Sciatic nerve (tissue), 2 donors: ENCODE data around the gene HCST. TPM values are rescaled to one million over a fixed set of nuclear protein-coding genes. Genes with fewer than 3 reads are reported as not detected.
"Not testable (repeated sequence)": the region's sequence is repeated elsewhere in the genome, so short reads cannot be mapped to it uniquely, and the experiment has no call there.

Experiments used
- ATAC-seq: fragments of 200-7000 bp; cut with Tn5 transposase; one replicate; pipeline ENCODE4 v1.9.1; 2020; ENCODE audit warnings: mild to moderate bottlenecking, moderate library complexity
- DNase-seq: peaks from one replicate; pipeline ENCODE4 v3.0.0-alpha.2; 2020; ENCODE audit warnings: low spot score
- intact Hi-C: fragments of 100-400 bp; cut with DNase I; formaldehyde crosslinking; loops from one replicate; pipeline ENCODE4 v1.14.2; 2022
- total RNA-seq: library from RNA; stranded (reverse); fragmentation: NEBNext Ultra II Directional; extraction: Animal tissue kit (Norgen Biotek cat#: 25700); gene quantifications from one replicate; pipeline ENCODE4 v1.2.1, GENCODE V29; 2021
- donor health status: DM: no; HTN: no; CAD: no.
- donor health status: DM: no; HTN: no; CAD: no.

The HCST gene
- total RNA-seq, 1 donor from 2014 or later: 14.3 TPM

- intact Hi-C loops: no loop called here
- no peak for DNase-seq
Measured at GRCh38 chr19:35901055-35901644, 1.2 kb upstream of the HCST start.

DNA sequence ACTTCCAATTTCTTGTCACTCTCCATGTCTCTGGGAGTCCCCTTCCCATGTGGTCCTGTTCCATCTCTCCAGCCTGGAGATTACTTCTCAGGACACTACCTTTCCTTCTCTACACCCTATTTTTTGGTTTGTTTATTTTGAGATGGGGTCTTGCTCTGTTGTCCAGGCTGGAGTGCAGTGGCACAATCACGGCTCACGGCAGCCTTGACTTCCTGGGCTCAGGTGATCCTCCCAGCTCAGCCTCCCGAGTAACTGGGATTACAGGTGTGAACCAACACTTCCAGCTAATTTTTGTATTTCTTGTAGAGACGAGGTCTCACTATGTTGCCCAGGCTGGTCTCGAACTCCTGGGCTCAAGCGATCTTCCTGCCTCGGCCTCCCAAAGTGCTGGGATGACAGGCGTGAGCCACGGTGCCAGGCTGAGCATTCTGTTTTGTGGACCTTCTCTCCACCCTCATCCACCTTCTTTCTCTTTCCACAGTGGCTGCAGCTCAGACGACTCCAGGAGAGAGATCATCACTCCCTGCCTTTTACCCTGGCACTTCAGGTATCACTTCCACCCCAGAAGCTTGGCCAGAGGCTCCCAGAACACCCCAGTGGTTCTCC, 644 bp downstream of the HCST start:
- ATAC-seq (no peak), DNase-seq (no peak)
- intact Hi-C loops: no loop called here

More at GRCh38 chr19:35901055-35901644, 1.2 kb upstream of the HCST start:
- no peak for ATAC-seq

GRCh38 chr19:35903550-35904179, 1.3 kb downstream of the HCST start:
- intact Hi-C loops: no loop called here
- DNase-seq: peak; percentile 84
- ATAC-seq: peak; percentile 42

- DNase-seq: no peak
- ATAC-seq: no peak
- intact Hi-C loops: no loop called here
Measured at GRCh38 chr19:35904311-35905068, 2.2 kb downstream of the HCST start.

DNA sequence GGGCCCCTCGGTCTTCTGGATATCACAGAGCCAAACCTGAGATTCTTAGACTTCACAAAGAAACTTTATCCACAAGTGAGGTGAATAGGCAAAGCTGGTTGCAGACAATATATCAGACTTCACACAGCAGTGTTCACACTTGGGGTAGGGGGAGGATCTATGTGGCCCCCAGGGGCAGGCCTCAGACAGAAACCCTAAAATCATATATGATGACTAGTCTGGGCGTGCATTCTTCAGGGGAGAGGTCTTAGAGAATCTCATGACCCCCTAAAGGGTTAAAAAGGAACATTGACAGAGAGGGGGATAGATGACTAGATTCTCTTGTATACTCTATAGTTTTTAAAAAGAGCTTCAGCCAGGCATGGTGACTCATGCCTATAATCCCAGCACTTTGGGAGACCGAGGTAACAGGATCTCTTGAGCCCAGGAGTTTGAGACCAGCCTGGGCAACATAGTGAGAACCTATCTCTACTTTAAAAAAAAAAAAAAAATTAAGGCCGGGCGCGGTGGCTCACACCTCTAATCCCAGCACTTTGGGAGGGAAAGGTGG, 2.9 kb downstream of the HCST start:
- intact Hi-C loops: no loop called here
- ATAC-seq: no peak
- DNase-seq: no peak

GRCh38 chr19:35907377-35907745, 5.0 kb downstream of the HCST start:
- DNase-seq (no peak), ATAC-seq (no peak)
- intact Hi-C loops: no loop called here

GRCh38 chr19:35908010-35908441, 5.7 kb downstream of the HCST start, which contains the start of gene TYROBP:
Gene TYROBP, minus strand, starts transcription at chr19:35908295. Its CDS starts 67 bp downstream, at chr19:35908228.
- peak; percentile 39 for ATAC-seq
- intact Hi-C loops: no loop called here
- DNase-seq: no peak

DNA sequence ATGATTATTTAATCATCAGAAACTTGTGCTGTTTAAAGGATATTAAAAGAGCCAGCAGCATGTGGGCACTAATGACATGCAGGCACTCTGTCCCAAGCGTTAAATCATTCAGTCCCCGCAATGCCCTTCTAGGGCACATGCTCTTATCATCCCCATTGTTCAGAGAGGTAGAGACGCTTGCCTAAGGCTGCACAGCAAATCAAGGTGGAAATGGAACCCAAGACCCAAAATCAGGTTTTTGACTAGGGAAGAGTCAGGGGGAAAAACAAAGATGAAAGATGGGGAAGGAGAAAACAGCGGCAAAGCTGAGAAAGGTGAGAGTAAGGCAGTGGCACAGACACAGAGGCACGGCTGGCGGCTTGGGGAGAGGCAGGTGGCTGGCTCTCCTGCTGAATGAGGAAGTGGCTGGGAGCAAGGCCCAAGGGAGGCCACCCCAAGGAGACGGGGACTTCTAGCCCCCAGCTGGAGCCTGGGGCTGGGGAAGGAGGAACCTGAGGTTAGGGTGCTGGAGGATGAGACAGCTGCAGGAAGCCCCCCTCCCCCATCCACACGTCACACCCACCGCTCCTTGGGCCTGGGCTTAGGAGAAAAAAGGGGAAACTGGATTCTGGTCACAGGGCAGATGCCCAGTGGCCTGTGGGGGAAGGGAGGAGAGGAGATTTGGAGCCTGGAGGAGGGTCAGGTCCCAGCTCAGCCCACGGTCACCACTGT, 6.8 kb downstream of the HCST start:
- DNase-seq (peak; percentile 82), ATAC-seq (peak; percentile 92)
- intact Hi-C loops: no loop called here

GRCh38 chr19:35909684-35910035, 7.3 kb downstream of the HCST start:
- intact Hi-C loops: no loop called here
- ATAC-seq: no peak

GRCh38 chr19:35910355-35910754, 8.0 kb downstream of the HCST start:
- DNase-seq, ATAC-seq, intact Hi-C loops: not testable (repeated sequence)

More at GRCh38 chr19:35909684-35910035, 7.3 kb downstream of the HCST start:
- no peak for DNase-seq

DNA sequence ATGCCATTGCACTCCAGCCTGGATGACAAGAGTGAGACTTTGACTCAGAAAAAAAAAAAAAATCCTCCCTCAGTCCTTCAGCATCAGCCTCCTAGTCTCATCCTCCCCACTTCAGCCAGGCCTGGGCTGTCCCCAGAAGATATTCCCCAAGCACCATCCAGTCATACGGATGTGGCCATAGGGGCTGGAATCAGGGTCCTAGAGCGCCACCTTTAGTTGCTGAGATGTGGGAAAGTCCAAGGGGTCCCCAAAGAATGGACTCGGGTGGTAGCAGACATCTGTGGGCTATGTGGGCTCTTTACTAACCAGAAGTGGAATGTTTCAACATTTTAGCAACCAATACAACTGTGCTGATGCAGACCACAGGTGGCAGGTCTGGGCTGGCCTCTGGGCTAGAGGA, 8.8 kb downstream of the HCST start:
- DNase-seq: no peak
- ATAC-seq: no peak
- intact Hi-C loops: no loop called here

- DNase-seq (no peak), ATAC-seq (no peak)
- intact Hi-C loops: no loop called here
Measured at GRCh38 chr19:35911790-35912189, 9.5 kb downstream of the HCST start.

DNA sequence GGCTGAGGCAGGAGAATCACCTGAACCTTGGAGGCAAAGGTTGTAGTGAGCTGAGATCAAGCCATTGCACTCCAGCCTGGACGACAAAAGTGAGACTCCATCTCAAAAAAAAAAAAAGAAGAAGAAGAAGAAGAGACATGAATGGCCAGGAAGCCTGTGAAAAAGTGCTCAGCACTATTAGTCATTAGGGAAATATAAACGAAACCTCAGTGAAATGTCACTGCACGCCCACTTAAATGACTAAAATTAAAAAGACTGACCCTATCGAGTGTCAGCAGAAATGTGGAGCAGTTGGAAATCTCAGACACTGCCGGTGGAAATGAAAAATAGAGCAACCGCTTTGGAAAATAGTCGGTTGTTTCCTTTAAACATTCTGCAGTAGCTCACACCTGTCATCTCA, 11.3 kb downstream of the HCST start:
- DNase-seq: no peak
- intact Hi-C loops: no loop called here
- ATAC-seq: no peak

DNA sequence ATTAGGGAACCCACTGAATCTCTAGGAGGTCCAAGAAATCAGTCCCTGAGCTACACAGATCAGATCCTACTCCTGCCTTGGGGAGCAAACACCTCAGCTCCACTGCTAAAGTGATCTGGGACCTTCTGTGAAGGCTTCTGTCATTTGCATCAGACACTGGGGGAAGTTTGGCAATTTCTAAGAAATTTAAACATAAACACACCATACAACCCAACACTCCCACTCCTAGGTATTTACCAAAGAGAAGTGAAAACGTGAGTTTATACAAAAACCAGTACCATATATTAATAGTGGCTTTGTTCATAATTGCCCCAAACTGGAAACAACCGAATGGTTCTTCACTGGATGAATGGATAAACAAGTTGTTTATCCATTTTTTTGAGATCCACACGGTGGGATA, 13.1 kb downstream of the HCST start:
- intact Hi-C loops: no loop called here
- ATAC-seq (no peak), DNase-seq (no peak)

- no peak for DNase-seq
- intact Hi-C loops: no loop called here
- no peak for ATAC-seq
Measured at GRCh38 chr19:35919306-35919705, 17.0 kb downstream of the HCST start.

DNA sequence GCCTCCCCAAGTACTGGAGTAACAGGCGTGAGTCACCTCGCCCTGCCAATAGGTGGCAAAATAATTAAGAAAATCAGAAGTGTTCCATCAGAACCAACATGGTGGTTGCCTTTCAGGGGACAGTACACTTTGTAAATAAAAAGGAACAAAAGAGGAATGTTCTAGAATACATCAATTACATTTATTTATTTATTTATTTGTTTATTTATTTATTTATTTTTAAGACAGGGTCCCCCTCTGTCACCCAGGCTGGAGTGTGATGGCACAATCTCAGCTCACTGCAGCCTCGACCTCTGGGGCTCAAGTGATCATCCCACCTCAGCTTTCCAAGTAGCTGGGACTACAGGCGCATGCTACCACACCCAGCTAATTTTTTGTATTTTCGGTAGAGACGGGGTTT, 18.7 kb downstream of the HCST start:
- intact Hi-C loops: no loop called here
- no peak for ATAC-seq
- no peak for DNase-seq

DNA sequence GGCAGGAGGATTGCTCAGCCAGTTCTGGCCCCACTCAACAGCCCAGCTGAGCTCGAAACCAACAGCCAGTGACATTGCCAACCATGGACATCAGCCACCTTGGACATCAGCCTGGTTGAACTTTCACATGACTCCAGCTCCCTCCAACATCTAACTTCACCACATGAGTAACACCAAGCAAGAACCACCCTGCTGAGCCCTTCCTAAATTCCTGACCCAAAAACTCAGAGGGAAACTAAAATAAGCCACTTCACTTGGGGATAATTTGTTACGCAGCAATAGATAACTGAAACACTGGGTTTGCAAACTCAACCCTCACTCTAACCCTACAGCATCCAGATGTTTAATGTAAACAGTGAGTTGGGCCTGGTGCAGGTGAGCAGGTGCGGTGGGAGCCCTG, 23.2 kb downstream of the HCST start:
- DNase-seq (no peak), ATAC-seq (no peak)
- intact Hi-C loops: no loop called here

DNA sequence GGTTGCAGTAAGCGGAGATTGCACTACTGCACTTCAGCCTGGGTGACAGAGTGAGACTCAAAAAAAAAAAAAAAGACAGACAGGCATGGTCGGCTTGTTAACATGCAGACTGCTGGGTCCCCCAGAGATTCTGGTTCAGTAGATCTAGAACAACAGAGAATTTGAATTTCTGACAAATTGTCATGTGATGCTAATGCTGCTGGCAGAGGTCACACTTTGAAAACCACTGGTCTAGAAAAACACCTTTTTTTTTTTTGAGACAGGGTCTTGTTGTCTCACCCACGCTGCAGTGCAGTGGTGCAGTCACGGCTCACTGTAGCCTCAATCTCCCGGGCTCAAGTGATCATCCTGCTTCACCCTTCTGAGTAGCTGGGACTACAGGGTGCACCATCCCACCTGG, 26.2 kb downstream of the HCST start:
- DNase-seq (no peak), ATAC-seq (no peak)
- intact Hi-C loops: no loop called here

- ATAC-seq (no peak), DNase-seq (no peak)
- intact Hi-C loops: loop anchor here (2.0 kb wide), 1 partner anchor 49 kb away; no protein-coding TSS in a partner anchor
Measured at GRCh38 chr19:35929876-35930275, 27.5 kb downstream of the HCST start.
